Type B pancreatic cell (in vitro differentiated cells): Measurements from ENCODE around the gene TDRD1. TPM values are rescaled to one million over a fixed set of nuclear protein-coding genes. Genes with fewer than 3 reads are reported as not detected.
"Not testable (repeated sequence)": the region's sequence is repeated elsewhere in the genome, so short reads cannot be mapped to it uniquely, and the experiment has no call there.

Experiments
- DNase-seq: peaks from one replicate; pipeline ENCODE4 v3.0.0; 2021; ENCODE audit warnings: mixed read lengths; ENCODE audit not compliant: unreplicated experiment; ENCODE audit errors: extremely low spot score
- H3K27ac Mint-ChIP-seq: 2 replicates; pipeline ENCODE4 v1.8.0; 2021; ENCODE audit warnings: mild to moderate bottlenecking, mixed read lengths
- H3K27me3 Mint-ChIP-seq: 2 replicates; pipeline ENCODE4 v1.8.0; 2021; ENCODE audit warnings: mixed read lengths
- H3K36me3 Mint-ChIP-seq: 2 replicates; pipeline ENCODE4 v1.8.0; 2021; ENCODE audit warnings: mixed read lengths
- H3K4me1 Mint-ChIP-seq: one replicate; pipeline ENCODE4 v1.8.0; 2021; ENCODE audit warnings: mixed read lengths; ENCODE audit not compliant: unreplicated experiment
- H3K4me3 Mint-ChIP-seq: 2 replicates; pipeline ENCODE4 v1.8.0; 2021; ENCODE audit warnings: mild to moderate bottlenecking, mixed read lengths
- H3K9me3 Mint-ChIP-seq: 2 replicates; pipeline ENCODE4 v1.8.0; 2021; ENCODE audit warnings: mixed read lengths
- long read RNA-seq: library from polyadenylated mRNA; unstranded; transcript quantifications from one replicate; pipeline ENCODE4 v2.0.0, GENCODE V29; 2020
- total RNA-seq: library from RNA; stranded (reverse); gene quantifications from 2 replicates; pipeline ENCODE4 v1.2.1, GENCODE V29; 2021; ENCODE audit warnings: low replicate concordance
- TF ChIP-seq, protein P1 (sequence below): fragments of 200-600 bp; sonication (generic); conservative IDR thresholded peaks from 2 replicates; pipeline ENCODE4 v1.5.0; 2021; ENCODE audit warnings: antibody characterized with exemption, mild to moderate bottlenecking

The TDRD1 gene
- not detected in 2 replicates for total RNA-seq
- long read RNA-seq, result 0 reads

DNA sequence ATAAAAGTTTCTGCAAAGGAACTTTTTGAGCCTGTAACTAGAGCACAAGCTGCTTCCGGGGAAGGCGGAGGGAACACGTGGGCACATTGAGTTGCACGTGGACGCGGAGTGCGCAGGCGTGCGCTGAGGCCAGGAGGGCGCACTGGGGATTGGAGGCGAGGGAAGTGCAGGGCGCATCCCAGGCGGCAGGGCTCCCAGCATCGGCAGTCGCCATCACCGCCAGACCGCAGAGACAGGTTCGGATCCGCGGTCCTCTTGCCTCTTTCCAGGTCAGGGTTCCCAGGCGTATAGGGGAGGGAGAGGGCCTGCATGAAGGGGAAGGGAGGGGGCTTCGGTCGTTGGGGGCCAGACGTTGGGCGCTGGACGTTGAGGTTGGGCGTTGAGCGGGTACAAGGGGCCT lies at the start of gene TDRD1:
TSS of gene TDRD1 (plus strand) at position 206 of the 400 bp plus-strand sequence. CDS start 8,479 bp downstream, outside the sequence.
- Mint-ChIP-seq H3K27me3 (no peaks in the 10 kb centered on the region), H3K9me3 (no peaks in the 10 kb centered on the region), H3K27ac (no peak within 1 kb of the TSS), H3K4me3 (no peak within 1 kb of the TSS), H3K36me3 (no peaks in the 10 kb centered on the region), H3K4me1 (peaks cover 6% of the 10 kb centered on the region)
- TF ChIP-seq, protein P1, sequence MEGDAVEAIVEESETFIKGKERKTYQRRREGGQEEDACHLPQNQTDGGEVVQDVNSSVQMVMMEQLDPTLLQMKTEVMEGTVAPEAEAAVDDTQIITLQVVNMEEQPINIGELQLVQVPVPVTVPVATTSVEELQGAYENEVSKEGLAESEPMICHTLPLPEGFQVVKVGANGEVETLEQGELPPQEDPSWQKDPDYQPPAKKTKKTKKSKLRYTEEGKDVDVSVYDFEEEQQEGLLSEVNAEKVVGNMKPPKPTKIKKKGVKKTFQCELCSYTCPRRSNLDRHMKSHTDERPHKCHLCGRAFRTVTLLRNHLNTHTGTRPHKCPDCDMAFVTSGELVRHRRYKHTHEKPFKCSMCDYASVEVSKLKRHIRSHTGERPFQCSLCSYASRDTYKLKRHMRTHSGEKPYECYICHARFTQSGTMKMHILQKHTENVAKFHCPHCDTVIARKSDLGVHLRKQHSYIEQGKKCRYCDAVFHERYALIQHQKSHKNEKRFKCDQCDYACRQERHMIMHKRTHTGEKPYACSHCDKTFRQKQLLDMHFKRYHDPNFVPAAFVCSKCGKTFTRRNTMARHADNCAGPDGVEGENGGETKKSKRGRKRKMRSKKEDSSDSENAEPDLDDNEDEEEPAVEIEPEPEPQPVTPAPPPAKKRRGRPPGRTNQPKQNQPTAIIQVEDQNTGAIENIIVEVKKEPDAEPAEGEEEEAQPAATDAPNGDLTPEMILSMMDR, result no peak
- no peak for DNase-seq

DNA sequence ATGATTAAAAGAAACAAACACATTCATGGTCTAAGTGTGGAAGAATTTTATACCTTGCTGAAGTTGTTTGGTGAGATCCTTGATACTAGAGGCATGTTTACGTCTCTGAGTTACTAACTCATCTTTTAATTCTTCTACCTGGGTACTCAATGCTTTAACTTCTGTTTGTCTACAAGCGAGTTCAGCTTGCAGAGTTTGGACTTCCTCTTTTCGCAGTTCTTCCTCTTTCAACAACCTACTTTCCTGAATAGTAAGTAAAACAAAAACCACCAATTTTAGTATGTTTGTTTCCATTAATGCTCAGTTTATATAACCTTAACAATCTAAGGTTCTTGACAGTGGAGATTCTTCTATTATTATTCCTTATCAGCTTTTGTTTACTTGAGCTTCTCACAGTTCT lies 48.1 kb upstream of the TDRD1 start:
- no peak overlapping the region for H3K4me3 Mint-ChIP-seq
- no peaks in the 10 kb centered on the region for H3K27me3 Mint-ChIP-seq
- no peak overlapping the region for H3K27ac Mint-ChIP-seq
- TF ChIP-seq, protein P1, result no peak
- DNase-seq, result no peak
- no peaks in the 10 kb centered on the region for H3K9me3 Mint-ChIP-seq
- H3K4me1 Mint-ChIP-seq, result no peaks in the 10 kb centered on the region
- H3K36me3 Mint-ChIP-seq, result peaks cover 37% of the 10 kb centered on the region

DNA sequence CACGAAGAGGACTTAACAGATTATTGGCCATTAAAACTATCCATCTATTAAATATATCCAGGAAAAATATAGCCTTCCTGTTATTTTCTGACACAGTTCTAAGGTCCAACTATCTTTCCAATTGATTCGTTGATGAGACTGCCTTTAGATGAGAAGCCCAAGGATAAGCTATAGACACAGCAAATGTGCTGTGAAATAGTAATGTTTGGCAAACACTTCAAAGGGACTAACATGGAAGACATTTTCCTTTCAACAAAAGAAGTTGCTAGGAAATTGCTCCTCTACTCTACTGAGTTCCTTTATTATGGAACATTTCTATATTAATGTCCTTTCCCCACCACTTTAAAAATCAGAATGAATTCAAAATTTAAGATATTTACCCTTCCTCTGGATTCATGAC lies 43.7 kb upstream of the TDRD1 start:
- Mint-ChIP-seq H3K4me1 (no peaks in the 10 kb centered on the region), H3K9me3 (no peaks in the 10 kb centered on the region), H3K27ac (no peak overlapping the region), H3K4me3 (no peak overlapping the region), H3K36me3 (peaks cover 28% of the 10 kb centered on the region), H3K27me3 (no peaks in the 10 kb centered on the region)
- DNase-seq, result no peak
- TF ChIP-seq, protein P1, result no peak

DNA sequence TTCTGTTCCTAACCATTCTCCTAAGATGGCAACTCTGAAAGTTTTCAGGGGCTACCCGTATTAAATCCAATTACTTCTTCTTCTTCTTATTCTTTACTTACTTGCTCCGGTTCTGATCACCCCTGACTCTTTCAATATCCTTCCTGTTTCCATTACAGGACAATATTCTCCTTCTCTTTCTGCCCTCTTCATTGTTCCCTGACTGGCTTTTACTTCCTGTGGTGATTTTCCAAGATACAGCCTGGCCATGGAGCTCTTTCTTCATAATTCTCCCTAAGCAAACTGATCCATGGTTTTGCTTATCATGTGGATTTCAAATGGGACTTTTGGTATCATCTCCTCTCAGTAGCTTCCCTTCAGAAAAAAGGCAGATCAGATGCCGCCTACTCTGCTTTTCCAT lies 40.6 kb upstream of the TDRD1 start:
- H3K27me3 Mint-ChIP-seq, result no peaks in the 10 kb centered on the region
- no peak overlapping the region for H3K4me3 Mint-ChIP-seq
- no peak overlapping the region for H3K27ac Mint-ChIP-seq
- no peaks in the 10 kb centered on the region for H3K4me1 Mint-ChIP-seq
- no peaks in the 10 kb centered on the region for H3K9me3 Mint-ChIP-seq
- no peak for DNase-seq
- TF ChIP-seq, protein P1, result no peak
- H3K36me3 Mint-ChIP-seq, result peaks cover 26% of the 10 kb centered on the region

DNA sequence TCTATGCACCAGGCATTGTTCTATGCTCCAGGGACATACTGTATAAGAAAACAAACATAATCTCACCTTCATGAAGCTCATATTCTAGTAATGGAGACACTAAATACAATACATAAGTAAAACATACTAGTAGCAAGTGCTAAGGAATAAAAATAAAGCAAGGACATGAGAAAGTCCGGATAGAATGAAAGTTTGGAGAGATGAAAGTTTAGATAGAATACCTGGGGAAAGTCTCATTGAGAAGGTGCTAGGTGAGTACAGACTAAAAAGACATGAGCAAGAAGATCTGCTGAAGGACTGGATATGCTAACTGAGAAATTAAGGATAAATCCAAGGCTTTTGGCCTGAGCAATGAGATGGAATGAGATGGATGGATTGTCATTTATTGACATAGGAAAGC lies 39.1 kb upstream of the TDRD1 start:
- peaks cover 20% of the 10 kb centered on the region for H3K36me3 Mint-ChIP-seq
- TF ChIP-seq, protein P1, result no peak
- H3K4me3 Mint-ChIP-seq, result no peak overlapping the region
- H3K27ac Mint-ChIP-seq, result no peak overlapping the region
- no peaks in the 10 kb centered on the region for H3K4me1 Mint-ChIP-seq
- no peak for DNase-seq
- H3K27me3 Mint-ChIP-seq, result no peaks in the 10 kb centered on the region
- H3K9me3 Mint-ChIP-seq, result no peaks in the 10 kb centered on the region

- not testable (repeated sequence) for DNase-seq, H3K4me1 Mint-ChIP-seq, H3K27me3 Mint-ChIP-seq, H3K9me3 Mint-ChIP-seq, H3K4me3 Mint-ChIP-seq, H3K27ac Mint-ChIP-seq
- peaks cover 21% of the 10 kb centered on the region for H3K36me3 Mint-ChIP-seq
These were observed 38.3 kb upstream of the TDRD1 start for GRCh38 chr10:114140827-114141226.
